GM19328 (cell line): Measurements from ENCODE around the gene RAB25.
"Not testable (repeated sequence)": the region's sequence is repeated elsewhere in the genome, so short reads cannot be mapped to it uniquely, and the experiment has no call there.

Experiments used
- ATAC-seq: cut with Tn5 transposase; IDR thresholded peaks from one replicate; pipeline ENCODE4 v1.9.1; 2021; ENCODE audit warnings: mild to moderate bottlenecking, moderate library complexity; ENCODE audit not compliant: unreplicated experiment

The RAB25 gene

DNA sequence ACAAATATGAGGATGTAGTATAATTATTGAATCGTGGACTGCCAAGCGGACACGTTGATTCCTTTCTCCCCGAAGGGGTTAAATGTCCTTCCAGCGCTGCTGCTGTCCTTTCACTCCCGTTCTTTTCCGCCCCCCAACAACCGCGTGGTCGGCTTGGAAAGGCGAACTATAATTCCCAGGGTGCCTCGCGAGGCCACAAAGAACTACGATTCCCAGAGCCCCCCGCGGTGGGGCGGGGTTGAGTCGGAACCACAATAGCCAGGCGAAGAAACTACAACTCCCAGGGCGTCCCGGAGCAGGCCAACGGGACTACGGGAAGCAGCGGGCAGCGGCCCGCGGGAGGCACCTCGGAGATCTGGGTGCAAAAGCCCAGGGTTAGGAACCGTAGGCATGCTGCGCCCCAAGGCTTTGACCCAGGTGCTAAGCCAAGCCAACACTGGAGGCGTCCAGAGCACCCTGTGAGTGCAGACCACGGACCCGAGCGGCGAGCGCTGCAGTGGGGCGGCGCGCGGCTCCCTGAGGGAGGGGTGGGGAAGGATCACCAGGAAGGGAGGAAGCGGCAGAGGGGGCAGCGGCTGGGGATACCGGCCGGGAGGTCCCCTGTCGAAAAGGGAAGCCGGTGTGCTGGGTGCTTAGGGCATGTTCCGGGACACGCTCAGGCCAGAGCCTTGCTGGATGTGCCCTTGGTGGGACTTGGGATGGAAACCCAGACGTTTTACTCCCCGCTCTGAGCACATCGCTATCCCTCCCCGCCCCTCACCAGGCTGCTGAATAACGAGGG, 6.3 kb upstream of the RAB25 start, which contains the start of gene LAMTOR2:
Gene LAMTOR2, plus strand, starts transcription at position 283 of the 781 bp plus-strand sequence. Its CDS starts 108 bp downstream, at position 391.
- peak; percentile 56 for ATAC-seq

DNA sequence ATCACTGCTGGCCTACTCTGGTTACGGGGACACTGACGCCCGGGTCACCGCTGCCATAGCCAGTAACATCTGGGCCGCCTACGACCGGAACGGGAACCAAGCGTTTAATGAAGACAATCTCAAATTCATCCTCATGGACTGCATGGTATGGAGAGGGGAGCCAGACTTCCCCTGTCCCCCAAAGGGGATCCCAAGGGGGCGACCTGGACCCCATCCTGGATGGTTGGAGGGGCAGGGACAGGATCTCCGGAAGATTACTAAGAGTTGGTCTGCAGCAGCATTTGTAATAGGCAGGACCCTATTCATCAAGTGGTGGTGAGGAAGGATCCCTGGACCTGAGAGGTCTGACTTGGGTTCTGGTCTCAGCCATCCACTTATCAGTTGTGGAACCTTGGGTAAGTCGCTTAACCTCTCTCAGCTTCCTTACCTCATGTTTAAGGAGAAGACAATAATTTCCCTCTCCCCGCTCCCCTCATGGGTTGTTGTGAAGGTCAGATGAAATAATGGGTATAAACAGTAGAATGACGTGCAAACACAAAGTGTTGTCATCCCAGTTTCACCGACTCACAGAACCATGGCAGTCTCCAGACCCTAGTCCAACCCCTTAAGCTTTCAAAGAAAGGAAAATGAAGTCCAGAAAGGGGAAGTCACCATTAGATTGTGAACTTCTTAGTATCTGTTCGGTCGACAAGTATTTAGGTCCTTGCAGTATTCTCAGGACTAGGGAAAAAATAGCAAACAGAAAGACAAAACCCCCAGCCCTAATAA, 5.5 kb upstream of the RAB25 start:
- ATAC-seq = no peak

DNA sequence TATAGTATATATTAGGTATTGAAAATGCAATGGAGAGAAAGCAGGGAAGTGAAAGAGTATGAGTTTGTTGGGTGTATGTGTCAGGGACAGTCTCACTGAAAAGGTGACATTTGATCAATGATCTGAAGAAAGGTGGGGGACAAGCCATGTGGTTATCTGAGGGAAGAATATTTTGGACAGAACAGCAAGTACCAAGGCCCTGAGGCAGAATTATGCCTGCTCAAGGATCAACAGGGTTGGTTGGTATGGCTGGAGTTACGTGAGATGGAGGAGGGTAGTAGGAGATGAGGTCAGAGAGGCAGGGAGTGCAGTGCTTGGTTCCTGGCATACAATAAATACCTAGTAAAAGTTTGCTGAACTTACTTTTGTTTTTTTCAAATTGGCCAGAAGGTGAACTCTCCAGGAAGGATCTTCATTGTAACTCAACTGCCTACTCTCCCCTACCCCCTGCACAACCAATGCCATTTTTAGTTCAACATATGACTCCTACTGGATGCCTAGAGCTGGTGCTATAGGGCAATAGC, 4.6 kb upstream of the RAB25 start:
- ATAC-seq = no peak

DNA sequence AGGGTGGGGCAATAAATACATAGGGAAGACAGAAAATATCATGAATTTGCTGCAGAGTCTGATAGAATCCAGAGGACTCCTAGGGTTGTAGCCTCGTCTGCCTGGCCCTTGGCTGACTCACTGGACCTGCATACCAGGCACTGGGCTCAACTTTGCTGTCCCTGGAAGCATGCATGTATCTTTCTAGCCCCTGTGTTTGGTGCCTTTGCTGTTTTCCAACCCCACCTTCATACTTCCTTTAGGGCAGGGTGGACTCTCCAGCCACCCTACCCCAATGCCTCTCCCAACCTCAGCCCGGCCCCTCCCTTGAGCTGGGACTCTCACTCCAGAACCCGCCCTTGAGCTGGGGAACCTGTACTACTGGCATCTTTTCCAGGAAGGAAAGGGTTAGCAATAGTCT, 1.2 kb downstream of the RAB25 start:
- ATAC-seq = no peak

DNA sequence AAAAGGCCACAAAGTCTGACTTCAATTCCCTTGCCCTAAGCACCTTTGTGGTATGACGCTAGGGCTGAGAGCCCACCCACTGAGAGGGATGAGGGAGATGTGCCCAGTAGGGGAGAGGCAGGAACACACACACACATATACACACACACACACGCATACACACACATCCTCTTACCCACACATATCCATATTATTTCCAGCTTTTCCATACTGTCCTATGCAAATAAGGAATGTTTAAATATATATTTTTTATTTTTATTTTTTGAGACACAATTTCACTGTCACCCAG, 3.0 kb downstream of the RAB25 start:
- no peak for ATAC-seq

DNA sequence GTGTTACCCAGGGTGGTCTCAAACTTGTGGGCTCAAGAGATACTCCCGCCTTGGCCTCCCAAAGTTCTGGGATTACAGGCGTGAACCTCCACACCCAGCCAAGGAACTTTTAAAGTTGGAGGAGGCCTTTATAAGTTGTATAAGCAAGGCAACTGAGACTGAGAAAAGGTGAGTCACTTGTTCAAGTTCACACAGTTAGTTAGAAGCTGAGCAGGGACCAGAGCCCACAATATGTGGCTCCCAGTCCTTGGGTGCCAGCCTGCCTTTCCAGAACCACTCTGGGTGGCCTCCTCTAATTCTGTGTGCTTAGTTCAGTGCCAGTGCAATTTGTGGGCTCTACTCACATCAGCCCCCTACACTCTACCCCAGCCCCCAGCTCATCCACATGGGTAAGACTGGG, 3.7 kb downstream of the RAB25 start:
- ATAC-seq = no peak

DNA sequence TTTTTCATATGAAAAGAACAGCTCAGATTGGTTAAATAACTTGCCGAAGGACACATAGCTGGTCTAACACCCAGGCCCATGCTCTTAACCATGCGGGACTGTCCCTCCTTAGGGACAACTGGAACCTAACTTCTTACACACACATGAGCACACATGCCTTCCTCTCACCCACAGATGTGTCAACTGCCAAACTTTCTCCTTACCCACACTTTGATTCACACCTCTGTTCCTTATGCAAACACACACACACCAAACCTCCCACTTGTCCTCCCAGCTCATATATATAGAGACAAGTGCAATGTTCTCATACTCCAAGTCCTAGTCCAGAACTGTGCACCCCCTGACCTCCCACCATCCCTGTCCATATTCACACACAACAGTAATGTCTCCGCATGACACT, 4.3 kb downstream of the RAB25 start:
- ATAC-seq = no peak

DNA sequence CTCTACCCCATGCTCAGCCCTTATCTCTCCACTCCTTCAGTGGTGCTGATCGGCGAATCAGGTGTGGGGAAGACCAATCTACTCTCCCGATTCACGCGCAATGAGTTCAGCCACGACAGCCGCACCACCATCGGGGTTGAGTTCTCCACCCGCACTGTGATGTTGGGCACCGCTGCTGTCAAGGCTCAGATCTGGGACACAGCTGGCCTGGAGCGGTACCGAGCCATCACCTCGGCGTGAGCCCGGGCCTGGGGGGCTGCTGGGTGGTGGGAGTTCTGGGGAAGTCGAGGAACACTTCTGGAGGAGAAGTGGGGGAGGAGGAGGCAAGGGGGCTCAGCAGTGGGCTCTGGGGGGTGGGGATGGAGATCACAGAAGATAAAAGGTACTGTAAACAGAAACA, 4.9 kb downstream of the RAB25 start:
- ATAC-seq = no peak

DNA sequence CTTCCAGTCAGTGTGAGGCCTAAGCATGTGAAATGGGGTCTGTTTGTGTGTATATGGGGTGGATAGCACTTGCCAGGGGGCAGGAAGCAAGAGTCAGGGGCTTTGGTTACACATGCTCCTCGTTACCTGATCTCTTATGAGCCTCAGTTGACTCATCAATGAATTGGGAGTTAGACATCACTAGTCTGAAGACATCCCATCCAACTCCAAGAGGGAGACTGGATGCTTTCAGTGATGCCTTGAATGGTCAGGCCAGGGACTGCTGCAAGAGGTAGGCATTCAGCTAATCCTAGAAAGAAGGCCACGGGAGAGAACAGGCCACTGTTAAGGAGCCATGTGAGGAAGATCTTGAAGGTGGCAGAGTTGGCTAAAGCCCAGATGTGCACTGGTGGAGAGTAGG, 6.3 kb downstream of the RAB25 start:
- no peak for ATAC-seq

DNA sequence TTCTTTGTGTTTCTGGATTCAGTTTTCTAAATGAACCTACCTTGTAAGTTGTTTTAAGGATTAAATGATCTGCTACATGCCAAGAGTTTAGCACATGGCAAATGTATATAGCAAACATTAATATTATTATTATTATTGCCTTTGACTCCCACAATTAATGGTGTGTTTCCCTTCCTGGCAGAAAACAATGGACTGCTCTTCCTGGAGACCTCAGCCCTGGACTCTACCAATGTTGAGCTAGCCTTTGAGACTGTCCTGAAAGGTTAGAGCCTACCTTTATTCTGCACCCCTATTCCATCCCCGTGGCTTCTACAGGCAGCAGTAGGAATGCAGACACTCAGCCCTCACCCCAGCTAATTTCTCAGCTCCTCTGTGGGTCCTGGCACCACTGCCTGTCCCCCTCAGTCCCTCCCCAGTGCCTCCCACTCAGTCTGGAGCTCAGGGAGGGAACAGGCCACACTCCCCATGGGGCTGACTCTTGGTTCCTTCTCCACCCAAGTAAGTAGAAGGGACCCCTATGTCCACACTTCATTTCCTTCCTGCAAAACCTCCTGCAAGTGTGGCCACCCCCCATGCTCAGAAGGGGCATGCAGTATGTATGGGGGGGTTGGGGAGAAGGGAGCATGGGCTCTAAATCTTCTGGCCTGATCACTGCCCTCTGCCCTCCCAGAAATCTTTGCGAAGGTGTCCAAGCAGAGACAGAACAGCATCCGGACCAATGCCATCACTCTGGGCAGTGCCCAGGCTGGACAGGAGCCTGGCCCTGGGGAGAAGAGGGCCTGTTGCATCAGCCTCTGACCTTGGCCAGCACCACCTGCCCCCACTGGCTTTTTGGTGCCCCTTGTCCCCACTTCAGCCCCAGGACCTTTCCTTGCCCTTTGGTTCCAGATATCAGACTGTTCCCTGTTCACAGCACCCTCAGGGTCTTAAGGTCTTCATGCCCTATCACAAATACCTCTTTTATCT, 8.8 kb downstream of the RAB25 start:
- no peak for ATAC-seq

DNA sequence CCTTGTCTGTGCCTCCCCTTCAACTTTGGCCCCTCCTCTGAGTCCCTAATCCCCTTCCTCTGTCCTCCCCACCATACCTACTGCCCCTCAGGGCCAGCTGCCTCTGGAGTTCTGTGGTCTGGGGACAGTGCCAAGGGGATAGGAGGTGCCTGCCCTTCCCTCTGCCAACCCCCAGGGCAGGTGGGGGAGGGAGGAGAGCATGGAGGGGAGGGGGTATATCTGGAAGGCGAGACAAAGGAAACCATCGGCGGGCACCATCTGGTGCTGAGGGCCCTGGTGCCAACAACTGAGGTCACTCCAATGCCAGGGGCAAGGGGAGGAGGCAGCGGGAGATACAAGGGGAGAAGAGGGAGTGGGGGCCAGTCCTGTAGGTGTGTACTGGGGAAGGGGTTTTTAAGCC, 9.6 kb downstream of the RAB25 start:
- ATAC-seq = no peak

DNA sequence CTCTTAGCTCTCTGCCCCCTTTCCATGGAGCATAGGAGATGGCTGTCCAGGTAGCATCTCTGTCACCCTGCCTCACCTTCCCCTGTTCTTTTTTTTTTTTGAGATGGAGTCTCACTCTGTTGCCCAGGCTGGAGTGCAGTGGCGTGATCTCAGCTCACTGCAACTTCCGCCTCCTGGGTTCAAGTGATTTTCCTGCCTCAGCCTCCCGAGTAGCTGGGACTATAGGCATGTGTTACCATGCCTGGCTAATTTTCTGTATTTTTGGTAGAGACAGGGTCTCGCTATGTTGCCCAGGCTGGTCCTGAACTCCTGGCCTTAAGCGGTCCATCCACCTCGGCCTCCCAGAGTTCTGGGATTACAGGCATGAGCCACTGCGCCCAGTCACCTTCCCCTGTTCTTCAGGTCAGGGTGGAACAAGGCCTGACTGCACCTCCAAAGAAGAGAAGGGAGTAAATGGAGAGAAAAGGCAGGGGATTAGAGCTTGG, 10.4 kb downstream of the RAB25 start:
- ATAC-seq = not testable (repeated sequence)

DNA sequence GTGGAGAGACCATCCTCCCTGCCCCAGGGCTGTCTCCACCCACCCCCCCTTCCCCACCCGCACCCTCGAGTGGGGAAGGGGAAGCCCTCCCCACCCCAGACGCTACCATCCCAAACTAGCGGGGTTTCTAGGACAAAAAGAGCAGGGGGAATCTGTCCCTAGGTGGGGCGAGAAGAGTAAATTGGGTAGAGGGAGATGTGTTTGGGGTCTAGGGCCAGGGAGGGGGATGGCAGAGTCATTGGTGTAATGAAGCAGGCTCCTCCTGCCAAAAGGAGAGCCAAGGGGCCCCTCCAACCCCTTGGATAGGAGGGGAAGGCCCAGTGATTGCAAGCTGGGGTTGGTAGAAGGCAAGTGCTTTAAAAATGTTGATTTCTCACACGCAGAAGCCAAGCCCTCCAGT, 11.3 kb downstream of the RAB25 start:
- no peak for ATAC-seq

DNA sequence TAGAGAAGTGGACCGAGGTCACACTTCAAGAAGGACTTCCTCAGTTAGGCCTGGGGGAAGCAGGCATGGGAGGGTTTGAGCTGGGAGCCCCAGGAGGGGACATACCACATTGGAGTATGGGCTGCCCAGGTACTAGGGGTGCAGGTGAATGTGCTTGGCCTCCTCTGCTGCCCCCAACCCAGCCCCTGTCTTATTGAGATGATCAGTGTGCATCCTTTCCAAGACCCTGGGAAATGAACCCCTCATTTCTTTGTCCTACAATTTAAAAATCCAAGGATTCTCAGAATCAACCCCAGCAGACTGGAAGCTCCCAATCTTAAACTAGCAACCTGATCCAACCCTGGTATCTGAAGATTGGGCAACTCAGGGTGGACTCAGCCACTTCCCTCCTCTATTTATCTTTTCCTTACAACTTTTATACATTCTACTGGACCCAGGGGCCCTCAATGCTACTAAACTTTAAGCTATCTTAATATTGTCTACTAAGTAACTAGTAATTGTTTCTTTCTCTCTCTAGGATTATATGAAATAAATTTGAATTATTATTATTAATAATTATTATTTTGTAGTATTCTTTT, 12.2 kb downstream of the RAB25 start:
- ATAC-seq = no peak

DNA sequence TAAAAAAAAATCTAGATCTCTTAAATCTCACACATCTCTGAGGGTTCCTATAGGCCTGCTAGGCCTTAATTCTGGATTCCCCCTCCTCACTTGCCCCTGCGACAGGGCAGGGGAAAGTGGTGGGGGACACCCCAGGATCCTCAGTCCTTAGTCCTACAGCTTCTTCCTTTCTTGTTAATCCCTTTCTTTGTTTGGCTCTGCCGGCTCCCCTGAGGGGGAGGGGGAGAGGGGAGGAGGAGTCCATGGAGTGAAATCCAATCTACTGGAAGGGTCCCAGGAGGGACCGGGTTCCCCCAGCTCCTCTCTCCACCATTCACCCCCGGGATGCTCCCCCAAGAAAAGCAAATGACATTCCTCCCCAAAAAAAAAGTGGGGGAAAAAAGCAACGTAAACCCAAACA, 12.8 kb downstream of the RAB25 start:
- ATAC-seq = no peak

DNA sequence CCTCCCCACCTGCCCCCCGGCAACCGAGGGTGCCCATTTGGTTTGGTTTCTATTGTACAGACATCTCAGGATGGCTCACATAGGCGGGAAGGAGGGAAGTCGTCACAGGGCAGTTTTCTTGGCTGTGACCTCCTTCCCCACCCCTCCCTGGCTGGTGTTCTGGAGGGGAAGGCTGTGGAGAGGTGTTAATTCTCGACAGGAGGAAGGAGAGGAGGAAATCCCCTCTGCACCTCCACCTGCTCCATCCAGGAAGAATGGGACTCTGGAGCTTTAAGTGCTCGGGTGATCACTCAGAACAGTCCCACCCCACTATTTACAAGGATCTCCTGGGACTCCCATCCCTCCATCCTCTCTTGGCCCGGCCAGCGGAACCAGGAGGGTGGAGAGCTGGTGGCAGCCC, 13.7 kb downstream of the RAB25 start:
- ATAC-seq = no peak

DNA sequence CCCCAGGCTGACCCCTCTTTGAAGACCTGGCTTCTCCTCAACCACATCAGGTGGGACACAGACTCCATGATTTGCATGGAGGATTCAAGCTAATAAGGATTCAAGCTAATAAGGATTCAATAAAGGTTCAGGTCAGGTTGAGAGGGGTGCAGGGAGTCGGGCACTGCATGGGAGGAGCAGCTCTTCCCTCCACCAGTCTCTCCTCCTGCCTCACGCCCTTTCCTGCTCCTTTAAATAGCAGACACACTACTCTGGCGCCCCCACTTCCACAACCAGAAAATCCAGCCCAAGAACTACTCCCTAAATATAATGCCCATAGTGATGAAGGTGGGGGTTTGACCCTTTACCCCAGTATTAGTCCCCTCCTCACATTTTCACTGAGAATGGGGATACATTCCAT, 14.2 kb downstream of the RAB25 start:
- no peak for ATAC-seq

DNA sequence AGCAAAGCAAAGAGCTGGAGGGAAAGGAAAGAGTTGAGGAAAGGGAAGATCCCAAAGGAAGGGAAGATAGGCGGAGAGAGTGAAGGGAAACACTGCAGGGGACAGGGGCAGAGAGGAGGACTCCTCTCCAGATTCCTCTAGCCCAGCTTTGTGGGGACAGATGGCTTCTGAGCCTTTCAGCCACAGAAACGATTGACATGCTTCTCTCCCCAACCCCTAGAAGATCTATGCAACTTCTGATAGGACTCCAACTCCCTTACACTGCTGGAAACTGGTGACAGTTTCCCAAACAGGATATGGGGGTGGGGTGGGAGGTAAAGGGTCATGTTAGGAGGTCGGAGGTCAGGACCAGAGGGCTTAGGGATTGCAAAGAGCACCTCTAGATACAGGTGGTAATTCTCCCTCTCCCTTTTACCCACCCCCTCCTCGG, 14.8 kb downstream of the RAB25 start:
- no peak for ATAC-seq

DNA sequence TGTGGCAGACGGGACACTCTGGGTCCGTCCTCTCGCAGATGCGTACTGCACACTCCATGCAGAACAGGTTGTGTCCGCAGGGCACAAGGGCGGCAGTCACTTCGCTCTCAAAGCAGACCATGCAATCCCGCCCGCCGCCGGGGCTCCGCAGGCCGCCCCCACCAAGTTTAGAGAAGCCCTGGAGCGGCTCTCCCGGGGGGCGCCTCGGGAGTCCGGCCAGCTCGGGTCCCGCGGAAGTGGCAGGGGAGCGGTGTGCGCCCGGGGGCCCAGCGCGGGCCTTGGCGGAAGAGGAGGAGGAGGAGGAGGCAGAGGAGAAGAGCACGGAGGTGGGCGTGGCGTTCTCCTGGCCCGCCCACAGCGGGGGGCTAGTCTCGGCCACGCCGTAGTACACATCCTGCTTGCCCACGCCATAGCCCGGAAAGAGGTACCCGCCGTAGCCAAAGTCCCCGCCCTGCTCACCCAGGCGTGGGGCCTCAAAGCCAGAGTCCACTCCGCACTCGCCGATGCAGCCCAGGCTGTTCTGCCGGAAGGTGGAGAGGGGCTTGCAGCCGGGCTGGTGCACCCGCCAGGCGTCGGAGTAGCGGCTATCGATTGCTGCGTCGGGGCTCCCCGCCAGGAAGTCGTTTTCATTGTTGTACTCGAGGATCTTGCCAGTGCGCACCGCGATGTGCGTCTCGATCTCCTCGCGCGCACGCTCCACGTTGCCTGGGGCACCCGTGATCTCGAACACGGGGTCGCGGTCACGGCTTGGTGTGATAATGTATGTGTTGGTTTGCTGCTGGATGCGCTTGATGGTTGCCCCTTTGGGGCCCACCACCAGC, 15.9 kb downstream of the RAB25 start:
- no peak for ATAC-seq

DNA sequence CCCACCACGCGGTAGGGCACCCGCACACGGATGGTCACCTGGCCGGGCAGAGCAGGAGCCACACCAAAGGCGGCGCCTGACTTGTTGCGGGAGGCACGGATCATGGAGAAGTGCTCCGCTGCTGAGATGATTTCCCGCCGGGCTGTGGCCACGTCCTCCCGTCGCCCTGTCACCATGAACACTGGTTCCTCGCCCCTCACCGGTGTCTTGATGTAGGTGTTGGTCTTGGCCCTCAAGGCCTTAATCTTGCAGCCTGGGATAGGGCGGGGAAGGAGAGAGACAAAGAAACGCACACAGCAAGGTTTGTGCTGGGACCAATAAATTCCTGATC, 16.4 kb downstream of the RAB25 start:
- no peak for ATAC-seq
